ENCODE results near the gene KCNK6.
"Not testable (repeated sequence)": the region's sequence is repeated elsewhere in the genome, so short reads cannot be mapped to it uniquely, and the experiment has no call there.

KCNK6 gene

GRCh38 chr19:38321646-38322196 lies 2.1 kb downstream of the KCNK6 start:
- FAIRE-seq (no peak), DNase-seq (ENCODE audit: insufficient read length, low spot score) (no peak)

DNA sequence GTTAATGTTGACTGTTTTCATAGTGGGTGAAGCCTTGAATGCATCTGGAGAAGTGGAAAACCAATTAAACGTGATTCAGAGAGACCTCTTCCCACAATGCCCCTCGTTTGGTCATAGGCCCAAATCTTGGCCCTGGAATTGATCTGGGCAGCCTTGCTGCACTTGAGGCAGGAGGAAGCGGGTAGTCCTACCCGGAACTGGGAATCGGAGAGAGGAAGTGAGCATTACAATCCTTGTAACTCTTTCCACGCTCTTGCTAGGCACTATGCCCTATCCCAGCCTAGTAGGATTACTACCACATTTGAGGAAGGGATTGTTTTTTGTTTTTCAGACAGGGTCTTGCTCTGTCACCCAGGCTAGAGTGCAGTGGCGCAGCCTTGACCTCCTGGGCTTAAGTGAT lies 3.6 kb downstream of the KCNK6 start:
- no peak for FAIRE-seq
- DNase-seq (ENCODE audit: insufficient read length, low spot score) = no peak

DNA sequence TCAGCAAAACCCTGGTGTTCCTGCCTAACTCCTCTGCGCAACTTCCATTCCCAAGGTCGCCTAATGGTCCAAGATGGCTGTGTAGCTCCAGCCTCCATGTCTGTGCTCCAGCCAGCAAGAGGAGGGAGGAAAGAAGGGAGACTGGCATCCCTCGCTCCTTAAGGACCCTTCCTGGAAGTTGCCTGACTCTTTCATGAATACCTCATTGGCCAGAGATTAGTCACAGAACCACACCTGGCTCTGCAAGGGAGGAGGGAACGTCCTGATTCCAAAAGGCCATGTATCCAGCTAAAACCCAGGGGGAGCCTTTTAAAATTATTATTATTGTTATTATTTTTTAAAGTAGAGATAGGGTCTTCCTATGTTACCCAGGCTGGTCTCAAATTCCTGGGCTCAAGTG lies 4.8 kb downstream of the KCNK6 start:
- FAIRE-seq (no peak), DNase-seq (ENCODE audit: insufficient read length, low spot score) (no peak)

DNA sequence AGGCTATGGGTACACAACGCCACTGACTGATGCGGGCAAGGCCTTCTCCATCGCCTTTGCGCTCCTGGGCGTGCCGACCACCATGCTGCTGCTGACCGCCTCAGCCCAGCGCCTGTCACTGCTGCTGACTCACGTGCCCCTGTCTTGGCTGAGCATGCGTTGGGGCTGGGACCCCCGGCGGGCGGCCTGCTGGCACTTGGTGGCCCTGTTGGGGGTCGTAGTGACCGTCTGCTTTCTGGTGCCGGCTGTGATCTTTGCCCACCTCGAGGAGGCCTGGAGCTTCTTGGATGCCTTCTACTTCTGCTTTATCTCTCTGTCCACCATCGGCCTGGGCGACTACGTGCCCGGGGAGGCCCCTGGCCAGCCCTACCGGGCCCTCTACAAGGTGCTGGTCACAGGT lies 6.9 kb downstream of the KCNK6 start:
- DNase-seq (ENCODE audit: insufficient read length, low spot score) (no peak), FAIRE-seq (no peak)

GRCh38 chr19:38329651-38330050 lies 10.0 kb downstream of the KCNK6 start:
- FAIRE-seq (no peak), DNase-seq (ENCODE audit: insufficient read length, low spot score) (no peak)

GRCh38 chr19:38331728-38332127 lies 12.1 kb downstream of the KCNK6 start:
- no peak for FAIRE-seq
- DNase-seq (ENCODE audit: insufficient read length, low spot score) = no peak

DNA sequence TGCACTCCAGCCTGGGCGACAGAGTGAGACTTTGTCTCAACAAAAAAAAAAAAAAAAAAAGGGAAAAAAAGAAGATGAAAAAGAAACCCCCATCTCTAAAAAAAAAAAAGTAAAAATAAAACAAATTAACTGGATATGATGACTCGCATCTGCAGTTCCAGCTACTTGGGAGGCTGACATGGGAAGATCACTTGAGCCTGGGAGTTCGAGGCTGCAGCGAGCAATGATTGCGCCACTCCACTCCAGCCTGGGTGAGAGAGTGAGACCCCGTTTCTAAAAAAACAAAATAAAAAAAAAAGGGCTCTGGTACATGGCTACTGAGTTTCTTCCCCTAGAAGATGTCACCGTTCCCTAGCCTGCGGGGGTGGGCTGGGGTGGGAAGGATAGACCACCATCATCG lies 13.6 kb downstream of the KCNK6 start:
- no peak for FAIRE-seq
- DNase-seq (ENCODE audit: insufficient read length, low spot score) = no peak

DNA sequence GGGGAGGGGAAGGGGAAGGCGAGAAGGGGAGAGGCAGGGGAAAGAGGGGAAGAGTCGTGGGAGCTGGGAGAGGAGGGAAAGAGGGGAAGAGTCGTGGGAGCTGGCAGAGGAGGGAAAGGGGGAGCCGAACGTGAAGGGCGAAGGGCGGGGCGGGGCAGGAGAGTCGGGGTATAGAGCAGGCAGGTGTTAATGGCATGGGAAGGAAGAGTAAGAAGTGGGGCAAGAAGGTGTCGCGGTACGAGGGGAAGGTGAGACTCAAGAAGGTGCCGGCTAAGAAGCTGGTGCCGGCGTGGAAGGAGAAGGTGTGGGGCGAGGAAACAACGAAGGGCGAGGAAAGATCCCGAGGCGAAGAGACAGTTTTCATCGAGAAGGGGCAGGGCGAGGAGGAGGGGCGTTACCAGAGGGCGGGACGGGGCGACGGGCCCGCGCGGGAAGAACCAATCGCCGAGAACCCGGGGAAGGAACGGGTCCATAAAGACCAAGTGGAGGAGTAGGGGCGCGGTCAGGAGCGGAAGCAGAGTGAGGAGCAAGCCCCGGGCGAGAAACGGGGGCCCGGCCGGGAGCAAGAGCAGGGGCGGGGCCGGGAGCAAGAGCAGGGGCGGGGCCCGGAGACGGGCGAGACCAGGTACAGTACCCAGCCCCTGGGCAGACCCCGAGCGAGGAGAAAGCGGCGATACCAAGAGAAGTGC lies 16.4 kb downstream of the KCNK6 start:
- FAIRE-seq (peak; percentile 99), DNase-seq (ENCODE audit: insufficient read length, low spot score) (peak; percentile 85)

DNA sequence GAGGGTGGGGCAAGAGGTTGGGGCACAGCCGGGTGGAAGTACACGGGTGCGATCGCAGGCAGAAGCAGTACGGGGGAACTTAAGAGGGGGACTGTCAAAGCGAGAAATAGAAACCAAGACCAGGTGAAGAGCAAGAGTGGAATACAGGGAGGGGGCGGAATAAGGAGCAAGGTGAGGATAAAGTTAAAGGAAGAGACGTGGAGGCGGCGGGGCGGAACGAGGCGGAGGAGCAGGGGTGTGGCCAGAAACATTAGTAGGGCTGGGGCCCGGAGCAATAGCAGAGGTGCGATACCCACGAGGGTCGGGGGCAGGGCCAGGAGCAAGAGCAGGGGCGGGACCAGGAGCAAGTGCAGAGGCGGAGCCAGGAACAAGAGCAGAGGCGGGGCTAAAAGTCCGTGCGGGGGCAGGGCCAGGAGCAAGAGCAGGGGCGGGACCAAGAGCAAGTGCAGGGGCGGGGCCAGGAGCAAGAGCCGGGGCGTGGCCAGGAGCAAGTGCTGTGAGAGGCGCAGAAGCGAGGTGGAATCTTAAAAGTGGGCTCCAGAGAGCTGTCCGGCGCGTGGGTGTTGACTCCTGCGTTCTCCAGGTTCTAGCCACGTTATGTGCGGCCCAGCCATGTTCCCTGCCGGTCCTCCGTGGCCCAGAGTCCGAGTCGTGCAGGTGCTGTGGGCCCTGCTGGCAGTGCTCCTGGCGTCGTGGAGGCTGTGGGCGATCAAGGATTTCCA lies 17.2 kb downstream of the KCNK6 start:
- FAIRE-seq (no peak), DNase-seq (ENCODE audit: insufficient read length, low spot score) (peak; percentile 80)

DNA sequence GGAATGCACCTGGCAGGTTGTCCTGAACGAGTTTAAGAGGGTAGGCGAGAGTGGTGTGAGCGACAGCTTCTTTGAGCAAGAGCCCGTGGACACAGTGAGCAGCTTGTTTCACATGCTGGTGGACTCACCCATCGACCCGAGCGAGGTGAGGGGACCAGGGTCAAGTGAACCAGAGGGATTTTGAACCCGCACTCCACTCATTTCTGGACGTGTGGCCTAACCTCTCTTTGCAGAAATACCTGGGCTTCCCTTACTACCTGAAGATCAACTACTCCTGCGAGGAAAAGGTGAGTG lies 17.7 kb downstream of the KCNK6 start:
- FAIRE-seq = no peak
- DNase-seq (ENCODE audit: insufficient read length, low spot score) = no peak

DNA sequence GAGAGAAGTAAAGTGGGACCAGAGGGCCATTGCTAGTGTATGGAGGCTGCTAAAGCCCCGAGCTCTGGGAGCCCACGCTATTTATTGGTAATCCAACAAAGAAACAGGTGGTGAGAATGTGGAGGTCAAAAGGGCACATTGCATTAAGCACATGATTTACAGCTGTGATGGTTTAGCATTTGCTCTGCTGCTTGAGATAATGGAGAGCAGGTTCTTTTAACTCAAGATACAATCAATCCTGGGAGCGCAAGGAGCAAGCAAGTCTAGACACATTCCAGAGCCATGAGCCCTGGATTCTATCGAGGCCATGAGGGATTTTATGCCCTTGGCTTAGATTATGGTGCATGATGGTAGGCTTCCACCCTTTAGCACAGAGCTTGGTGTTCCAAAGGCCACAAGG lies 19.4 kb downstream of the KCNK6 start:
- not testable (repeated sequence) for DNase-seq (ENCODE audit: insufficient read length, low spot score); FAIRE-seq

- no peak for FAIRE-seq
- no peak for DNase-seq (ENCODE audit: insufficient read length, low spot score)
Measured at GRCh38 chr19:38340927-38341326, 21.3 kb downstream of the KCNK6 start.

DNA sequence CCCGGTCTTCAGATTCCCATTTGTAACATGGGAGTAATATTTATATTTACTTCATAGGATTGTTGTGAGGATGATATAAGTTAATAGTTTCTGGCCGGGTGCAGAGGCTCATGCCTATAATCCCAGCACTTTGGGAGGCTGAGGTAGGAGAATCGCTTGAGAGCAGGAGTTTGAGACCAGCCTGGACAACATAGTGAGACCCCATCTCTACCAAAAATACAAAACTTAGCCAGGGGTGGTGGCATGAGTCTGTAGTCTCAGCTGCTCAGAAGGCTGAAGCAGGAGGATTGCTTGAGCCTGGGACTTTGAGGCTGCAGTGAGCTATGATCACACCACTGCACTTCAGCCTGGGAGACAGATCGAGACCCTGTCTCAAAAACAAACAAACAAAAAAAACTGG lies 27.2 kb downstream of the KCNK6 start:
- FAIRE-seq (no peak), DNase-seq (ENCODE audit: insufficient read length, low spot score) (no peak)

- DNase-seq (ENCODE audit: insufficient read length, low spot score) = no peak
- FAIRE-seq = no peak
Measured at GRCh38 chr19:38350883-38351282, 31.2 kb downstream of the KCNK6 start.

GRCh38 chr19:38351865-38352395 lies 32.3 kb downstream of the KCNK6 start:
- DNase-seq (ENCODE audit: insufficient read length, low spot score) (no peak), FAIRE-seq (no peak)

DNA sequence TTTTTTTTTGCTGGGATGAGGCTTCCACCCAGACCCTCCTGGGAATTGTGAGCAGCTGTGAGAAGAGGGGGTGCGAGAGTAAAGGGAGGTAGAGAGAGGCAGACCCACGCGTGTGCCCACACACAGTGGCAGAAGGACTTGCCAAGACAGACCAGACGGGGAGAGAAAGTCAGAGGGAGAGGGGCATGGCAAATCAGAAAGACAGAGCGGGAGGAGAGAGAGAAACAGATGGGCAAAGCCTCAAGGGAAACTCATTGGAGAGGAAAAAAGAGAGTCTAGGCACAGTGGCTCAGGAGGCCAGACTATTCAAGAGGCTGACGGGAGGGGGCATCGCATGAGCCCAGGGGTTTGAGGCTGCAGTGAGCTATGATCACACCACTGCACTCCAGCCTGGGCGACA lies 33.0 kb downstream of the KCNK6 start:
- no peak for DNase-seq (ENCODE audit: insufficient read length, low spot score)
- no peak for FAIRE-seq

GRCh38 chr19:38355728-38356725 lies 36.4 kb downstream of the KCNK6 start:
- FAIRE-seq = no peak
- no peak for DNase-seq (ENCODE audit: insufficient read length, low spot score)

- FAIRE-seq (no peak), DNase-seq (ENCODE audit: insufficient read length, low spot score) (no peak)
Measured at GRCh38 chr19:38358071-38358470, 38.4 kb downstream of the KCNK6 start.

- FAIRE-seq (no peak), DNase-seq (ENCODE audit: insufficient read length, low spot score) (no peak)
Measured at GRCh38 chr19:38359242-38360021, 39.8 kb downstream of the KCNK6 start.

DNA sequence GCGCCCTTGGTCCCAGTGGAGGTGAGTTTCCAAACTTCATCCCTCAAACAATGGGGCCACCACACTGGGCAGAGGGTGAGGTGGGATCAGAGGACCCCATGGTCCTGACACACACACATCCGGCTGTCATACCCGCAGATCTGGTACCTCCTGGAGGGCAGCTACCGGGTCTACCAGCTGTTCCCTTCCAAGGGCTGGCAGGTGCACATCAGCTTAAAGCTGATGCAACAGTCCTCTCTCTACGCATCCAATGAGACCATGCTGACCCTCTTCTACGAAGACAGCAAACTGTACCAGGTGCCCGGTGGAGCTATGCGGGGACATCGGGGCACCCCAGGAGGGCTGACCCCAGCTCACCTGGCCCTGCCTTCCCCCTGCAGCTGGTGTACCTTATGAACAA lies 40.7 kb downstream of the KCNK6 start:
- FAIRE-seq (no peak), DNase-seq (ENCODE audit: insufficient read length, low spot score) (no peak)

All from GM19239 (cell line).